HG03025 (cell line): Measurements from ENCODE around the gene SOCS3.

Experiments
- ATAC-seq: cut with Tn5 transposase; IDR thresholded peaks from one replicate; pipeline ENCODE4 v1.9.1; 2021; ENCODE audit warnings: mild to moderate bottlenecking, moderate library complexity; ENCODE audit not compliant: unreplicated experiment, low FRiP score

Gene SOCS3

DNA sequence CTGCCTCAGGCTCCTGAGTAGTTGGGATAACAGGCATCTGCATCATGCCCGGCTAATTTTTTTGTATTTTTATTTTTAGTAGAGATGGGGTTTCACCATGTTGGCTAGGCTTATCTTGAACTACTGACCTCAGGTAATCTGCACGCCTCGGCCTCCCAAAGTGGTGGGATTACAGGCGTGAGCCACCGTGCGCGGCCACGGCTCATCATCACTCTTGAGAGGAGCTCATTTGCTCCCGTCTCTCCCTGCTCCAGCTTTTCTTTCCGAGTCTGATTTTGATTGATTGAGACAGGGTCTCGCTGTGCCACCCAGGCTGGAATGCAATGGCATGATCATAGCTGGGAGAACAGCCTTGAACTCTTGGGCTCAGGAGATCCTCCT lies 31.2 kb upstream of the SOCS3 start:
- no peak for ATAC-seq

DNA sequence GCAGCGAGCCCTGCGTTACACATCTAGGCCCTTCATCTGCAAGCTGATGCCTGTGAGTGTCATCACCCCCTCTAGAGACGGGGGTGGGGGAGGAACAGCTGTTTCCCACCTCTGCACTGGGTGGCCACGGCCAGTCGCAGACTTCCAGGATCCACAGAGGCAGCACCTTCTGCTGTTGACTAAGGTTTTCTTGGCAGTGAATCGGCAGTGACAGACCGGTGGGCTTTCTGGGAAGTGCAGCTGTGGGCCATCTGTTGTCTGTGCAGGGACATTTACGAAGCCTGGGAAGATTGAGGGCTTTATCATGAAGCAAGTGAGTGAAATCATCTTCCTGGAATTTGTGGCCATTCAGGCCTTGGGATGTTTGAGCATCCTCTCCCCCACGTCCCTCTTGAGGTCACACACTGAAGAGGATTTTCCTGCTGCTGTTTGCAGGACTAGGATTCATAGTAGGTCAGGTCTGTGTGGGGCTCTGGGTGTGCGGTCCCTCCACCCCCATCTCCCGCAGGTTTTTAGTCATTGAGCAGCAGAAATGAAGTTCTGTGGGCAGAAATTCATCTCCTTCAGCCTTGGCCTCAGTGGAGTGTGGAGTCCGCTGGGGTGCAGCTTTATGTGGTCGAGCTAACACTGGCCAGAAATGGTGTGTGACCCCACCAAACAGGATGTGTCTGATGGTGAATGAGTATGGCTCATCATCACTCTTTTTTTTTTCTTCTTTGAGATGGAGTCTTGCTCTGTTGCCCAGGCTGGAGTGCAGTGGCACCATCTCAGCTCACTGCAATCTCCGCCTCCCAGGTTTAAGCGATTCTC lies 30.6 kb upstream of the SOCS3 start:
- no peak for ATAC-seq

GRCh38 chr17:78387977-78388941 lies 28.4 kb upstream of the SOCS3 start:
- ATAC-seq, result no peak

DNA sequence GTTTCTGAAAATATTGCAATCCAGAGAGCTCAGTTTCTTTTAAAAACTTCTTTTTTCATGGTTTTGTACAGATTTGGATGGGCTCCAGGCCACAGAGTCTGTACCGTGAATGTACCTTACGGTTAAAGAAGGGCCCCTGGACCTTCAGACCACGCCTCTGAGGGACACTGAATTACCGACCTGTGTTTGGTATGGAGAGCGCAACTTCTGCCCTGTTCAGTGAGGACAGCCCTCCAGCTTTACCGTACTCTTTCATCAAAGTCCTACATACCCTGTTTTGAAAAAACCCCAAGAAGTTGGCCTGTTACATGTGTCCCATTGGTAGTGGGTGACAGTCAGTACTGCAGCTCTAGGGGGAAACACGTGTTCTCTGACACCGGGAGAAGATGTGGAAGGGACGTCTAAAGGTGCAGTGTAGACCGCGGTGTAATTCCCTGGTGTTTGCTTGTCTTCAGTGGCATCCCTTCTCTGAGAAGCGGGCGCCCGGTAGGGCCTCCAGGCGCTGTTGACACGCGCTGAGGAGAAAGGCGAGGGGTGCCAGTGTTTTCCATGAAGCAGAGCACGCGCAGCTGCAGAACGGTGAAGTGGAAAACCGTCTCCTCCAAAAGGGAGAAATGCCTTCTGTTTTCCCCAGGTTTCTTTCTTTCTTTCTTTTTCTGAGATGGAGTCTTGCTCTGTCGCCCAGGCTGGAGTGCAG lies 24.8 kb upstream of the SOCS3 start:
- ATAC-seq, result no peak

DNA sequence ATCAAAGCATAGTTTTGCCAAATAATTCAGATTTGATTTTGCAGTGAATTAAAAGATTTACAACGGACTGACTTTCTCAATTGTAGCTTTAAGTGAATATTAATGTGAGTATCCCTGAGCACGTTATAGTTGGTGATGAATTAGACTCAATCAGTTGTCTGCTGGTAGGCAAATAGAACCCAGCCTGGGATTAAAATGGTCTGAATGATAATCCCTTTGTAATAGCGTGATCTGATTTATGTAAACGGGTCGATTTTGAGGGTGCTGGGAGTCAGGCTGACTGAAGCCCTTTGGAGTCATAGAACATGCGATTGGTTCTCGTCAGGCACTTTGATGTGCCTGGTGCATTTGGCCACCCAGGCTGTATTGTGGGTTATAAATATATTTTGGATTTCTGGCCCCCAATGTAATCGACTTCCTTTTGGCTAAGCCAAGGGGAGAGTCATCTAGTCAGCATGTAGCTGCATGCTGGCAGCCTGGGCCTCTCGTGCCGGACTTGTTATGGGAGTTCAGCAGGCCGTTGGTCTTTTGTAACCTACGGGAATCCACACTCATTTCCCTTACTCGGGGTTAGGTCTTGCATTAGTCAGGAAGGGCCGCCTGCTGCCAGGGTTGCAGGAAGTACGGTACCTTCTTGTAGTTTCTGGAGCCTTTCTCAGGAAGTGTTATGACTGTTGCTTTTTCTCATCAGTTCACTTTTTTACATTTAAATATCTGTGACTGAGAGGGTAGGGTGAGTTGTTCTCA lies 24.0 kb upstream of the SOCS3 start:
- ATAC-seq, result no peak

DNA sequence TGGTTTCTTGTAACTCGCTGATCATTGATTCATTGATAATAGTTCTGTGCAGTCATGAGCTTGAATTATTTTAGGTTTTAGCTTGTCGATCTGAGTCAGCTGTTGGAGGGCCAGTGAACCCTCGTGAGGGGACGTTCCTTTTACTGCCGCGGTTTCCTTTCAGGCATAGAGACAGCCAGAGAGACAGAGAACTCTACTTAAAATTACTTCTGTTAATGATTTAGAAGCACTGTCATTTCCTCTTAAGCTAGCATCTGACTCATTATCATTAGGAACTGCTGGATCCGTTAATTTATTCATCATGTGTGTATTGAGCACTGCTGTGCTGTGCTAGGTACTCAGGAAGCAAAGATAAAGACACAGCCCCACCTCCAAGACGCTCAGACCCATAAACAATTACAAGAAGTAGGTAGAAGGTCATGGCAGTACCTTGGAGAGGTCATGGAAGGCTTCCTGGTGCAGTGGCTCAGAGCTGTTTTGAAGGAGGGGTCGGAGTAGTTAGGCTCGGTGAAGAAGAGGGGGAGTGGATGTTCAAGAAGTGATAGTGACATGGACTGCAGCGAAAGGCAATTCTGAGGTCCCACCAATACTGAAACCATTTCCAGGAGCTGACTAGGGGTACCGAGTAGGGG lies 21.8 kb upstream of the SOCS3 start:
- no peak for ATAC-seq

DNA sequence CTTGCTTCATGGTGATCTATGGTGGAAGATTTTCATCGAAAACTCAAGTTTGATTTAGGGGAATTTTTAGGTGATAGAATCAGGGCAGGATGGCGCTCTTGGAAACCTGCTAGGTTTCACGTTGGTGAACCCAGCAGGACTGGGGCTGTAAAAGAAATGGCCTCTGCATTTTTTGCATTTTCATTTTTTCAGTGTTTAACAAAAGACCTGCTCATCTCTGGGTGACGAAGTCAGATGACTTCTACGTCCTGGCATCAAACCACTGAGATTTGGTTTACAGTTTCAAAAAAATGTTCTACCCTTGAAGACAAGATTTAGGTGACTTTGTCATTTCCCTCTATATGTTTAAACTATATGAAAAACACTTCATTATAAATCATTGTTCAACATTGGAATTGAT lies 20.5 kb upstream of the SOCS3 start:
- no peak for ATAC-seq

GRCh38 chr17:78379131-78379491 lies 19.2 kb upstream of the SOCS3 start:
- ATAC-seq, result no peak

- no peak for ATAC-seq
Measured at GRCh38 chr17:78378225-78379130, 18.6 kb upstream of the SOCS3 start, which contains the start of gene PGS1. Gene PGS1, plus strand, starts transcription at chr17:78378649. Its CDS starts 17 bp downstream, at chr17:78378666.

DNA sequence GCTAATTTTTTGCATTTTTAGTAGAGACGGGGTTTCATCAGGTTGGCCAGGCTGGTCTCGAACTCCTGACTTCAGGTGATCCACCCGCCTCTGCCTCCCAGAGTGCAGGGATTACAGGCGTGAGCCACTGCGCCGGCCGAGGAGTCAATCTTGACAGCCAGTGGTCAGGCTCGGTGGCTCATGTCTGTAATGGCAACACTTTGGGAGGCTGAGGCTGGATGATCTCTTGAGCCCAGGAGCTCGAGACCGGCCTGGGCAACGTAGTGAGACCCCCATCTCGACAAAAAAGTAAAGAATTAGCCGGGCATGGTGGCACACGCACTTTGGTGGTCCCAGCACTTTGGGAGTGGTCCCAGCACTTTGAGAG lies 18.0 kb upstream of the SOCS3 start:
- ATAC-seq, result no peak

DNA sequence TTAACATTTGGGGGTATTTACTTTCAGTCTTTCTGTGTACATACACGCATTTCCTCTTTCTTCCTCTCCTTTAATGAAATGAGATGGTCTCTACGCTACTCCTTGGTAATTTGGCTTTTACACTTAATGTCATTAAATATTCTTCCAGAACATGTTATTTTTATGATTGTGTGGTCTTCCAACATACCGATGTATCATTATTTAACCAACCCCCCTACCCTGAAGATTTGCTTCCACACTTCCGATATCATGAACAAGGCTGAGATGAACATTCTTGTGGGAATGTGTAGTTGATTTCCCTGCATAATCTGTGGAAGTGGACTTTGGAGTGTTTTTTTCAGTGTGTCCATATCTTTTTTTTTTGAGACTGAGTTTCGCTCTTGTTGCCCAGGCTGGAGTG lies 16.3 kb upstream of the SOCS3 start:
- no peak for ATAC-seq

GRCh38 chr17:78375401-78376151 lies 15.7 kb upstream of the SOCS3 start:
- ATAC-seq, result no peak

DNA sequence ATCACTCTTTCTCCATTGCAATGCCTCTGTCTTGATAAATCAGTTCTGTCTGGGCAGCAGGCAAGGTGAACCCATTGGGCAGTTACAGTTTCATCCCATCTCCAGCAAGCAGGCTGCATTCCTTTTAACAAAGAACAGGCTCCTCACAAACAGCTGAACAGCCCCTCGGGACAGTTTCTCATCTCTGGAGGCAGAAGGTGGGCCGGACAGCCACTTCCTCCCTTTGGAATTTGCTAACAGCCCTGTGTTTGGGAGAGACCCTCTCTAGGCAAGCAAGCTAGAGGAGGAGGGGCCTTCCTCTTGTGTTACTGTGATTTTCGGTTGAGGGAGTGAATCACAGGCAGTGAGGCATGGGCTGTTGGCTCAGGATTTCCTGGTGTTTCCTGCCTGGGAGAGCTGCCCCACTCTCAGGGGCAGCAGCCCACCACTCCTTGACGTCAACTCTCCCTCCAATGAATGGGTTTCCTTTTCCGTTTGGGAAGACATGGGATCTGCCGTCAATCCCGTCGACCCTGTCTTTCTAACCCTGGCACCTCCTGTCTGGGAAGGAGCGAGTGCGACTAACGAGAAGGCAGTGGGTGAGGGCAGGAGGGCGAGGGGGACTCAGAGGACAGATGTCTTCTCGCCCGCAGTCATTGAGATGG lies 14.9 kb upstream of the SOCS3 start:
- ATAC-seq, result no peak

- no peak for ATAC-seq
Measured at GRCh38 chr17:78374189-78374588, 14.3 kb upstream of the SOCS3 start.

GRCh38 chr17:78372841-78373240 lies 13.0 kb upstream of the SOCS3 start:
- ATAC-seq, result no peak

DNA sequence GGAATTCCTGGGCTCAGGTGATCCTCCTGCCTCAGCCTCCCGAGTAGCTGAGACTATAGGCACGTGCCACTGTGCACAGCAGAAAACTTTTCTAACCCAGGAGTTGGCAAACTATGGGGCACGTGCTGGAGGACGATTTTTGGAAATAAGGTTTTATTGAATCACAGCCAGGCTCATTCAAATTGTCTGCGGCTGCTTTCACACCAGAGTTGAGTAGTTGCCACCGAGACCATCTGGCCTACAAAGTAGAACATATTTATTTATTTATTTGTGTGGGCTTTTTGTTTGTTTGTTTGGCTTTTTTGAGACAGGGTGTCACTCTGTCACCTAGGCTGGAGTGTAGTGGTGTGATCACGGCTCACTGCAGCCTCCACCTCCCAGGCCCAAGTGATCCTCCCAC lies 11.2 kb upstream of the SOCS3 start:
- no peak for ATAC-seq

DNA sequence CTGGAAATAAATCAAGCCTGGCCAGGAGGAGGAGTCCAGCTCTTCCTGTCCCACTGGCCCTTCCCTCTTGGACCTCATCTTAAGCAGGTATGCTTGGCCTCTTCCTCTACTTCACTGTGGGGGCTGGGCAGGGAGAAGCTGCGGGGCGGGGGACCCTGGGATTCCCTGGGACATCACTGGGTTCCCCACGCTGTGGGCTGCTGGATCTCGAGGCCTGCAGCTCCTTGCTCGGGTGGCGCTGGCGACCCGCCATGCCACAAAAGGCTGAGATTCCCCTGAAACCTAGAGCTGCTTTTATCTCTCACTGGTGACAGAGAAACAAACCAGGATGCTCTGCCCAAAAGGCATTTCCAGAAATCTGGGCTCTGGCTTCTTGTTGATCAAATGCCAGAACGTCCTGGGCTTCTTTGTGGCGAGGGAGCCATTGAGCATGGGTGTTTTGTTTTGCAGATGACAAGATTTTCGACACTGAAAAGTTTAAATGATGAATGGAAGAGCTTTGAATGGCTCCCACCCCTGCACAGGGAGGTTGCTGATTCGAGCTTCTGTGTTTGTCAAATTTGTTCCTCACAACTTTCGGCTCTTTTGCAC lies 10.0 kb upstream of the SOCS3 start:
- ATAC-seq, result no peak
